ENCODE results near the gene SPDYC. TPM values are rescaled to one million over a fixed set of nuclear protein-coding genes. Genes with fewer than 3 reads are reported as not detected.
A peak's percentile ranks its signal among the peaks of the same experiment; 100 is the strongest.

SPDYC gene
- total RNA-seq, 1 donor from 2014 or later = not detected

- DNase-seq (ENCODE audit: low read depth in 2 of 2) = no peak
These were observed 35.6 kb downstream of the SPDYC start for GRCh38 chr11:65205602-65205967.

- no peak for DNase-seq (ENCODE audit: low read depth in 2 of 2)
These were observed 36.4 kb downstream of the SPDYC start for GRCh38 chr11:65206441-65206841.

- DNase-seq (ENCODE audit: low read depth in 2 of 2) = no peak
These were observed 36.9 kb downstream of the SPDYC start for GRCh38 chr11:65206901-65207300.

- no peak for DNase-seq (ENCODE audit: low read depth in 2 of 2)
These were observed 38.1 kb downstream of the SPDYC start for GRCh38 chr11:65207918-65208784.

GRCh38 chr11:65208785-65209710 is 39.0 kb downstream of the SPDYC start:
- DNase-seq (ENCODE audit: low read depth in 2 of 2) = no peak

GRCh38 chr11:65209711-65210360 is 39.8 kb downstream of the SPDYC start:
- DNase-seq (ENCODE audit: low read depth in 2 of 2) = no peak

GRCh38 chr11:65210361-65210731 is 40.3 kb downstream of the SPDYC start:
- DNase-seq (ENCODE audit: low read depth in 2 of 2) = no peak

GRCh38 chr11:65210748-65211147 is 40.7 kb downstream of the SPDYC start:
- no peak for DNase-seq (ENCODE audit: low read depth in 2 of 2)

- DNase-seq (ENCODE audit: low read depth in 2 of 2) = no peak
These were observed 41.5 kb downstream of the SPDYC start for GRCh38 chr11:65211293-65212105.

- no peak for DNase-seq (ENCODE audit: low read depth in 2 of 2)
These were observed 42.3 kb downstream of the SPDYC start for GRCh38 chr11:65212226-65212801.

GRCh38 chr11:65213322-65214211 is 43.5 kb downstream of the SPDYC start:
- DNase-seq (ENCODE audit: low read depth in 2 of 2) = peak in 1 of 2 donors; percentile 24

GRCh38 chr11:65214212-65214845 is 44.3 kb downstream of the SPDYC start:
- DNase-seq (ENCODE audit: low read depth in 2 of 2) = no peak

GRCh38 chr11:65215441-65216076 is 45.5 kb downstream of the SPDYC start:
- no peak for DNase-seq (ENCODE audit: low read depth in 2 of 2)

- no peak for DNase-seq (ENCODE audit: low read depth in 2 of 2)
These were observed 46.8 kb downstream of the SPDYC start for GRCh38 chr11:65216830-65217229.

- DNase-seq (ENCODE audit: low read depth in 2 of 2) = no peak
These were observed 47.7 kb downstream of the SPDYC start for GRCh38 chr11:65217441-65218423.

- DNase-seq (ENCODE audit: low read depth in 2 of 2) = no peak
These were observed 48.4 kb downstream of the SPDYC start for GRCh38 chr11:65218446-65218845.

GRCh38 chr11:65219930-65220213 is 49.8 kb downstream of the SPDYC start:
- no peak for DNase-seq (ENCODE audit: low read depth in 2 of 2)

GRCh38 chr11:65221026-65221425 is 51.0 kb downstream of the SPDYC start:
- no peak for DNase-seq (ENCODE audit: low read depth in 2 of 2)
